SIG-M5 treated with dmso at 0.1 percent for 504 hours (cell line): Measurements from ENCODE around the gene TCEA2.
"Not testable (repeated sequence)": the region's sequence is repeated elsewhere in the genome, so short reads cannot be mapped to it uniquely, and the experiment has no call there.

Experiments used
- DNase-seq: peaks from one replicate; lab custom pipeline; 2025; ENCODE audit not compliant: unreplicated experiment; lab: John Stamatoyannopoulos, UW

TCEA2 gene

GRCh38 chr20:64106435-64106961 lies 43.5 kb downstream of the TCEA2 start:
- DNase-seq: no peak

- DNase-seq: peak; percentile 19
These were observed 44.2 kb downstream of the TCEA2 start, which contains the start of gene NPBWR2 for GRCh38 chr20:64106981-64107735. Gene NPBWR2 (minus strand): TSS chr20:64107565. CDS start chr20:64106831, 734 bp downstream.

GRCh38 chr20:64107736-64108457 lies 44.9 kb downstream of the TCEA2 start:
- DNase-seq: peak; percentile 72

- DNase-seq: no peak
These were observed 46.0 kb downstream of the TCEA2 start for GRCh38 chr20:64108731-64109681.

GRCh38 chr20:64109831-64110391 lies 46.9 kb downstream of the TCEA2 start:
- DNase-seq: no peak

- DNase-seq: no peak
These were observed 47.5 kb downstream of the TCEA2 start for GRCh38 chr20:64110411-64111068.

GRCh38 chr20:64111841-64112641 lies 49.0 kb downstream of the TCEA2 start:
- DNase-seq: no peak

- no peak for DNase-seq
These were observed 49.9 kb downstream of the TCEA2 start for GRCh38 chr20:64112691-64113443.

- no peak for DNase-seq
These were observed 50.4 kb downstream of the TCEA2 start for GRCh38 chr20:64113444-64113775.

GRCh38 chr20:64113796-64114355 lies 50.9 kb downstream of the TCEA2 start:
- no peak for DNase-seq

- no peak for DNase-seq
These were observed 51.5 kb downstream of the TCEA2 start for GRCh38 chr20:64114356-64114971.

GRCh38 chr20:64115171-64115911 lies 52.3 kb downstream of the TCEA2 start:
- DNase-seq: no peak

- no peak for DNase-seq
These were observed 53.0 kb downstream of the TCEA2 start for GRCh38 chr20:64116016-64116415.

GRCh38 chr20:64116541-64117431 lies 53.8 kb downstream of the TCEA2 start:
- no peak for DNase-seq

GRCh38 chr20:64117432-64117777 lies 54.4 kb downstream of the TCEA2 start:
- not testable (repeated sequence) for DNase-seq

GRCh38 chr20:64119301-64119680 lies 56.3 kb downstream of the TCEA2 start:
- DNase-seq: no peak
